ENCODE measurements around the gene HOXC6. TPM values are rescaled to one million over a fixed set of nuclear protein-coding genes. Genes with fewer than 3 reads are reported as not detected.

The HOXC6 gene
- total and polyA plus RNA-seq, 8 donors, result 0.46 to 2.0 (median 1.0) TPM; not detected in 5

- Histone ChIP-seq H3K27me3 (peaks cover 3 to 100% (median 90%) of the 10 kb centered on the region in 3 donors), H3K27ac (peak overlapping the region in 1 of 5 donors; percentile 82), H3K9me3 (no peaks in the 10 kb centered on the region), H3K4me3 (peak overlapping the region in 2 of 4 donors; percentile 31 to 35), H3K4me1 (peaks cover 6 to 48% (median 30%) of the 10 kb centered on the region in 4 donors), H3K36me3 (no peaks in the 10 kb centered on the region)
- TF ChIP-seq POLR2AphosphoS5 (IDR thresholded peaks at IDR 0.05) (no peak), EP300 (IDR thresholded peaks at IDR 0.05) (no peak), POLR2A (IDR thresholded peaks at IDR 0.05) (no peak)
- TF ChIP-seq, protein P1, sequence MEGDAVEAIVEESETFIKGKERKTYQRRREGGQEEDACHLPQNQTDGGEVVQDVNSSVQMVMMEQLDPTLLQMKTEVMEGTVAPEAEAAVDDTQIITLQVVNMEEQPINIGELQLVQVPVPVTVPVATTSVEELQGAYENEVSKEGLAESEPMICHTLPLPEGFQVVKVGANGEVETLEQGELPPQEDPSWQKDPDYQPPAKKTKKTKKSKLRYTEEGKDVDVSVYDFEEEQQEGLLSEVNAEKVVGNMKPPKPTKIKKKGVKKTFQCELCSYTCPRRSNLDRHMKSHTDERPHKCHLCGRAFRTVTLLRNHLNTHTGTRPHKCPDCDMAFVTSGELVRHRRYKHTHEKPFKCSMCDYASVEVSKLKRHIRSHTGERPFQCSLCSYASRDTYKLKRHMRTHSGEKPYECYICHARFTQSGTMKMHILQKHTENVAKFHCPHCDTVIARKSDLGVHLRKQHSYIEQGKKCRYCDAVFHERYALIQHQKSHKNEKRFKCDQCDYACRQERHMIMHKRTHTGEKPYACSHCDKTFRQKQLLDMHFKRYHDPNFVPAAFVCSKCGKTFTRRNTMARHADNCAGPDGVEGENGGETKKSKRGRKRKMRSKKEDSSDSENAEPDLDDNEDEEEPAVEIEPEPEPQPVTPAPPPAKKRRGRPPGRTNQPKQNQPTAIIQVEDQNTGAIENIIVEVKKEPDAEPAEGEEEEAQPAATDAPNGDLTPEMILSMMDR (IDR thresholded peaks at IDR 0.05), result no peak
- intact Hi-C loops (cut with DNase I; ENCODE audit: low total_unique reads), result loop anchor here (5.0 kb wide), 1 partner anchor 163 kb away; no protein-coding TSS in a partner anchor
- DNase-seq, result no peak
- 34 to 48% (median 40%) methylated on average over 45 to 53 of the region's 53 CpGs for WGBS, 5 donors
These were observed 1.5 kb downstream of the HOXC6 start for GRCh38 chr12:54029529-54030441.

DNA sequence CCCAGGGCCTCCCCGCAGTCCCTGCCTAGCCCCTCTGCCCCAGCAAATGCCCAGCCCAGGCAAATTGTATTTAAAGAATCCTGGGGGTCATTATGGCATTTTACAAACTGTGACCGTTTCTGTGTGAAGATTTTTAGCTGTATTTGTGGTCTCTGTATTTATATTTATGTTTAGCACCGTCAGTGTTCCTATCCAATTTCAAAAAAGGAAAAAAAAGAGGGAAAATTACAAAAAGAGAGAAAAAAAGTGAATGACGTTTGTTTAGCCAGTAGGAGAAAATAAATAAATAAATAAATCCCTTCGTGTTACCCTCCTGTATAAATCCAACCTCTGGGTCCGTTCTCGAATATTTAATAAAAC lies 2.2 kb downstream of the HOXC6 start:
- no peak for TF ChIP-seq POLR2A (IDR thresholded peaks at IDR 0.05)
- TF ChIP-seq, protein P1 (IDR thresholded peaks at IDR 0.05), result no peak
- TF ChIP-seq EP300 (IDR thresholded peaks at IDR 0.05), result no peak
- TF ChIP-seq POLR2AphosphoS5 (IDR thresholded peaks at IDR 0.05), result no peak
- Histone ChIP-seq H3K36me3 (no peaks in the 10 kb centered on the region), H3K27me3 (peaks cover 3 to 100% (median 89%) of the 10 kb centered on the region in 3 donors), H3K9me3 (no peaks in the 10 kb centered on the region), H3K27ac (peak overlapping the region in 2 of 5 donors; percentile 41 to 82), H3K4me1 (peaks cover 6 to 53% (median 31%) of the 10 kb centered on the region in 4 donors), H3K4me3 (peak overlapping the region in 2 of 4 donors; percentile 6 to 35)
- DNase-seq, result no peak
- 43 to 72% (median 57%) methylated on average over 7 of the region's 7 CpGs for WGBS, 5 donors
- intact Hi-C loops (cut with DNase I; ENCODE audit: low total_unique reads), result no loop called here

DNA sequence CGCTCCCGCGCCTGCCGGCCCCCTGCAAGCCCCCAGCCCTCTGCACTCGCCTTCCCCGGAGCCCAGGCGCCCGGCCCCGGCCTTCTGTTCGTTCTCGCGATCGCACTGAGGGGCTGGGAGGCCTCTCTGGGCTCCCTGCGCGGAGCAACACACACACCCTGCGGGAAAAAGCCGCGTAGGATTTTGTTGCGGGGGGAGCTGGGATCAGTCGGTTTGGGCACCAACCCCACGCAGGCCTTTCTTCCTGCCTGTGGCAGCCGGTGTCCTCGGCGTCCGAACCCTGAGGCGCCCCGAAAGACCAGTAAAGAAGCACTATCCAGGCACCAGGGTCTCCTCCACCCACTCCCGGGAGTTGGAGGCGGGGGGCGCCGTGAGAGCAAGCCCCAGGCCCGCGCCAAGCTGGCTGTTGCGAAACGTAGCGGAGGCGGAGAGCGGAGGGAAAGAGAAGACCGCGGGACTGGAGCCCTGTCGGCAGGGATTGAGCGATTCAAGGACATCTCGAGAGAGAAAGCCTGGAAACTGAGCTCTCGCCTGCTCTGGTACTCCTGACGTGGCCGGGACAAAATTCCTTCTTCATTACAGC lies 2.7 kb downstream of the HOXC6 start:
- no peaks in the 10 kb centered on the region for H3K36me3 ChIP-seq
- H3K9me3 ChIP-seq, result no peaks in the 10 kb centered on the region
- DNase-seq, result peak in 1 of 2 donors; percentile 72
- intact Hi-C loops (cut with DNase I; ENCODE audit: low total_unique reads), result no loop called here
- H3K27me3 ChIP-seq, result peaks cover 3 to 100% (median 85%) of the 10 kb centered on the region in 3 donors
- peaks cover 6 to 53% (median 31%) of the 10 kb centered on the region in 4 donors for H3K4me1 ChIP-seq
- peak overlapping the region in 3 of 5 donors; percentile 2 to 82 (median 41) for H3K27ac ChIP-seq
- 36 to 53% (median 38%) methylated on average over 36 to 46 of the region's 46 CpGs for WGBS, 5 donors
- H3K4me3 ChIP-seq, result peak overlapping the region in 3 of 4 donors; percentile 6 to 27 (median 15)
- TF ChIP-seq POLR2AphosphoS5 (IDR thresholded peaks at IDR 0.05), result no peak
- TF ChIP-seq, protein P1 (IDR thresholded peaks at IDR 0.05), result no peak
- no peak for TF ChIP-seq EP300 (IDR thresholded peaks at IDR 0.05)
- no peak for TF ChIP-seq POLR2A (IDR thresholded peaks at IDR 0.05)

GRCh38 chr12:54031480-54031879 lies 3.2 kb downstream of the HOXC6 start:
- Histone ChIP-seq H3K4me1 (peaks cover 6 to 56% (median 31%) of the 10 kb centered on the region in 4 donors), H3K36me3 (no peaks in the 10 kb centered on the region), H3K9me3 (no peaks in the 10 kb centered on the region), H3K27me3 (peaks cover 0 to 100% (median 80%) of the 10 kb centered on the region in 3 donors), H3K4me3 (peak overlapping the region in 2 of 4 donors; percentile 15 to 27), H3K27ac (peak overlapping the region in 3 of 5 donors; percentile 2 to 82 (median 41))
- no peak for DNase-seq
- TF ChIP-seq EP300 (IDR thresholded peaks at IDR 0.05), result no peak
- TF ChIP-seq, protein P1 (IDR thresholded peaks at IDR 0.05), result no peak
- TF ChIP-seq POLR2A (IDR thresholded peaks at IDR 0.05), result no peak
- TF ChIP-seq POLR2AphosphoS5 (IDR thresholded peaks at IDR 0.05), result no peak
- intact Hi-C loops (cut with DNase I; ENCODE audit: low total_unique reads), result no loop called here
- 65 to 78% (median 69%) methylated on average over 15 to 16 of the region's 16 CpGs for WGBS, 5 donors

Measured in stomach (tissue), 9 donors.